Hepatocyte (in vitro differentiated cells): ENCODE measurements around the gene GRIPAP1.

Experiments used
- EZH2 ChIP-seq: fragments of 200-600 bp; sonication (generic); IDR thresholded peaks from 2 replicates; pipeline ENCODE4 v1.6.1; 2016; ENCODE audit warnings: antibody characterized with exemption, mild to moderate bottlenecking, borderline replicate concordance
- EZH2phosphoT487 ChIP-seq: fragments of 200-600 bp; sonication (generic); IDR thresholded peaks from one replicate; pipeline ENCODE4 v1.6.1; 2018; ENCODE audit warnings: antibody characterized with exemption, mild to moderate bottlenecking, low read depth, moderate library complexity; ENCODE audit not compliant: unreplicated experiment, severe bottlenecking
- TF ChIP-seq, protein P1 (sequence below): fragments of 200-600 bp; sonication (generic); IDR thresholded peaks from 2 replicates; pipeline ENCODE4 v1.5.1; 2016; ENCODE audit warnings: antibody characterized with exemption, mild to moderate bottlenecking; ENCODE audit not compliant: poor library complexity

- TF ChIP-seq, protein P1, sequence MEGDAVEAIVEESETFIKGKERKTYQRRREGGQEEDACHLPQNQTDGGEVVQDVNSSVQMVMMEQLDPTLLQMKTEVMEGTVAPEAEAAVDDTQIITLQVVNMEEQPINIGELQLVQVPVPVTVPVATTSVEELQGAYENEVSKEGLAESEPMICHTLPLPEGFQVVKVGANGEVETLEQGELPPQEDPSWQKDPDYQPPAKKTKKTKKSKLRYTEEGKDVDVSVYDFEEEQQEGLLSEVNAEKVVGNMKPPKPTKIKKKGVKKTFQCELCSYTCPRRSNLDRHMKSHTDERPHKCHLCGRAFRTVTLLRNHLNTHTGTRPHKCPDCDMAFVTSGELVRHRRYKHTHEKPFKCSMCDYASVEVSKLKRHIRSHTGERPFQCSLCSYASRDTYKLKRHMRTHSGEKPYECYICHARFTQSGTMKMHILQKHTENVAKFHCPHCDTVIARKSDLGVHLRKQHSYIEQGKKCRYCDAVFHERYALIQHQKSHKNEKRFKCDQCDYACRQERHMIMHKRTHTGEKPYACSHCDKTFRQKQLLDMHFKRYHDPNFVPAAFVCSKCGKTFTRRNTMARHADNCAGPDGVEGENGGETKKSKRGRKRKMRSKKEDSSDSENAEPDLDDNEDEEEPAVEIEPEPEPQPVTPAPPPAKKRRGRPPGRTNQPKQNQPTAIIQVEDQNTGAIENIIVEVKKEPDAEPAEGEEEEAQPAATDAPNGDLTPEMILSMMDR, result no peak
- TF ChIP-seq EZH2 (no peak), EZH2phosphoT487 (no peak)
These were observed 45.2 kb downstream of the GRIPAP1 start for GRCh38 chrX:48956728-48957414.
